HG02571 (cell line): ENCODE results near the gene KCNJ10.
"Not testable (repeated sequence)": the region's sequence is repeated elsewhere in the genome, so short reads cannot be mapped to it uniquely, and the experiment has no call there.

Experiments used
- ATAC-seq: cut with Tn5 transposase; IDR thresholded peaks from one replicate; pipeline ENCODE4 v1.9.1; 2021; ENCODE audit warnings: mild to moderate bottlenecking, moderate library complexity; ENCODE audit not compliant: unreplicated experiment

Gene KCNJ10

DNA sequence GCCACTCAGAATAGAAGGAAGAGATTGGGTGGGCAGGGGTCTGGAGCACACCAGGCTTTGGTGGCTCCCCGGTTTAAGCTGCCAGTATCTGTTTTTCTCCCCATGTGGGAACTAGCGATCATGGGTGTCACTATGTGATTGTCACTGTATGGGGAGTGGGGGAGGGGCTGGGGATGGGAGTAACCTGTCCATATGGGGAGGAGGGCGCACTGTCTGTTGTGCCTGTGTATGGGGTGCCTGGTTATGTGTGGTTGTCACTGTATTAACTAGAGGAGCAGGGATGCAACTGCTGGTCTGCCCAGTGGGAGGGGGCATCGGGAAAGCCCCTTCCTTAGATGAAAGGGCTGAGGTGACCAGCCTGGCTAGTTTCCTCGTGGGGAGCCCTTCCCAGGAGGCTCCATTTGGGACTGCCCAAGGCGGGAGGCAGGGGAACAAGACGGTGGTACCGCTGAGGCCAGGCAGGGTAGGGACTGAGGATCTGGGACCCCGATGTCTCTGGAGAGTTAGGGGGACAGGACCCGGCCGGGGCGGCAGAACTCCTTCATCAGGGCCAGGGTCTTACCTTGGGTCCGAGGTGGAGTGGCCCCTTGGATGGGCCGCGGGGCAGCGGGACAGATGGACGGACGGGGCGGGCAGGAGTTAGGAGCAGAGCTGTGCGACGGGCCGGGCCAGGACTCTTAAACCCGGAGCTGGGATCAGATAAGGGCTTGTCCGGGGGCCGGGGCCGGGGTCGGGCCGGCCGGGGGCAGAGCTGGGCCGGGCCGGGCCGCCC, at the start of gene KCNJ10:
Gene KCNJ10 (minus strand): TSS at position 701 of the 772 bp plus-strand sequence. CDS start 27,628 bp downstream, outside the sequence.
- no peak for ATAC-seq

DNA sequence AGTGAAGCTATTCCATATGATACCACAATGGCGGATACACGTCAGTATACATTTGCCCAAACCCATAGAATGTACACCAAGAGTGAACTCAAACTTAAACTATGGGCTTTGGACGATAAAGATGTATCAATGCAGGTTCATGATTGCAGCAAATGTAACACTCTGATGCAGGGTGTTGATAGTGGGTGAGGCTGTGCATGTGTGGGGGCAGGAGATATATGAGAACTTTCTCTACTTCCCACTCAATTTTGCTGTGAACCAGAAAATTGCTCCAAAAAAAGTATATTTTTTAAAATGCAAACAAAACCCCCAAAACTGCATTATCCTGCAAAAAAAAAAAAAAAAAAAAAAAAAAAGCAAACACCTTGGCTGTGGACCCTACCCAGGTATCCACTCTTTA, 49.0 kb upstream of the KCNJ10 start:
- no peak for ATAC-seq

DNA sequence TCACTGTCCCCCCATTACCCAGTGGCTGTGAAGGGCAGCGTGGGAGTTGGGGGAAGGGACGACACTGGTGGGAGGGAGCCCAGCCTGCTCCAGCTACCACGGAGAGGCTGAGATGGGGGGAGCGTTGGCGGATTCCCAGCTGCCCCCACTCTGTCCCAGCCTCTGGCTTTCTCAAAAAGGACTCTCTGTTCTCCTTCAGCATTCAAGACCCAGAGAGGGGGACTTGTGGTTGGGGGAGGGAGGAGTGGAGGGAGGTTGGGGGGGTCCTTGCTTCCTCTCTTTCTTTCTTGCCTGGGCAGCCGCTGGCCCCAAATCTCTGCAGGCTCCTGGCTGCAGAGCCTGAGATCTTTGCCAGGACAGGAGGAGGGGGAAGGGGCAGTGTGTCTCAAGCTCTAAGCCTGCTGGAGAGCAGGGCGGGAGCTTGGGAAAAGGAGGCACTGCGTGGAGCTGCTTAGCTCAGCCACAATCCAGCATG, 47.8 kb upstream of the KCNJ10 start:
- ATAC-seq, result no peak

DNA sequence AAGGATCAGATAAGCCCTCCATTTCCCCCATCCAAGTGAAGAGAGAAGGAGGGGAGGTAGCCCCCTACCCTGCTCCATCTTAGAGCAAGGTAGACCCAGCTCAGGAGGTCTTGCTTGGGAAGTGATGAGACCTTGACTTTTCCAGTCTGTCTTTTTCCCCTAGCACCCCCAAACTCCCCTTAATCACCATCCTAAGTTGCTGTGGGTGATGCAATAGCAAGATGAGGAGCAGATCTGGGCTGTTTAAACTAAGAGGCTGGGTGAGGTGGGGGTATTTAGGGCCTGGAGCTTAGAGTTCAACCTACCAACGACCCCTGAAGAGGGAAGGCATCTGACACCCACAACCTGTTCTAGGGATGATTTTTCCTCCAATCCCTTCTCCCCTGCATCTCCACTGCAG, 47.3 kb upstream of the KCNJ10 start:
- ATAC-seq, result no peak

DNA sequence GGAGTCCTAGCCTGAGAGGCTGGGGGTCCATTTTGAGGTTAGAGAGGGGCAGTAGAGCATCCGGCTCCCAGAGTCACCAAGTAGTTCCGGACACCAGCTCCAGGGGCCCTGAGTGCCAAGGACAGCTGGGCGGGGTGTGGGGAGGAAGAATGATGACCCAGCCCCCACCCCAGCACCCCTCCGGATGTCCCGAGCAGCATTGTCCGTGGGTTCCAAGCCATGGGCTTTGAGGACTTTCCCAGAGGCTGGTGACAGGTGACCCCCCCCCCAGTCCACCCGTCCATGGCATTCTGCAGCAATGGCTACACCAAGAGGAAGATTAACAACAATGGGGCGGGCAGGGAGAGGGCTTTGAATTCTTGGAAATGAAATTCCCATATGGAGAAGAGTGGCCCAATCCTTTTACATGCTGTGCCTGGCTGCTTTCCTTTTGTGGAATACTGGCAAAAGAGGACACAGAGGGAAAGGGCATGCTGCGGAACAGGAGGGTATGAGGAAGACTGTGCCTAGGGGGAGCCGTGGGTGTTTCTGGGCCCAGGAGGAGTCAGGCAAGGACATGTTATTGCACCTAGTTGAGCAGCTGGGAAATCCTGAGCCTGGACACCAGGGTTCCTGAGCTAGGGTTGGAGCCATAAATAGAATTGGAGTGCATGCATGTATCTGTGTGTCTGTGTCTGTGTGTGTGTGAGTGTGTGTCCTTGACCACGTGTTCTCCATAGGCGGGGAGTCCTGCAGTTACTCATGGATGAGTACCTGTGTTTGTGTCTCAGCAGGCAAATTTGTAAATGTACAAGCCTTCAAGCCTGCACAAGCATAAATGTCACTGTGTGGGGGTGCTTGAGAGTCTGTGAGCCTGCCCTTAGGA, 46.6 kb upstream of the KCNJ10 start:
- ATAC-seq, result no peak

DNA sequence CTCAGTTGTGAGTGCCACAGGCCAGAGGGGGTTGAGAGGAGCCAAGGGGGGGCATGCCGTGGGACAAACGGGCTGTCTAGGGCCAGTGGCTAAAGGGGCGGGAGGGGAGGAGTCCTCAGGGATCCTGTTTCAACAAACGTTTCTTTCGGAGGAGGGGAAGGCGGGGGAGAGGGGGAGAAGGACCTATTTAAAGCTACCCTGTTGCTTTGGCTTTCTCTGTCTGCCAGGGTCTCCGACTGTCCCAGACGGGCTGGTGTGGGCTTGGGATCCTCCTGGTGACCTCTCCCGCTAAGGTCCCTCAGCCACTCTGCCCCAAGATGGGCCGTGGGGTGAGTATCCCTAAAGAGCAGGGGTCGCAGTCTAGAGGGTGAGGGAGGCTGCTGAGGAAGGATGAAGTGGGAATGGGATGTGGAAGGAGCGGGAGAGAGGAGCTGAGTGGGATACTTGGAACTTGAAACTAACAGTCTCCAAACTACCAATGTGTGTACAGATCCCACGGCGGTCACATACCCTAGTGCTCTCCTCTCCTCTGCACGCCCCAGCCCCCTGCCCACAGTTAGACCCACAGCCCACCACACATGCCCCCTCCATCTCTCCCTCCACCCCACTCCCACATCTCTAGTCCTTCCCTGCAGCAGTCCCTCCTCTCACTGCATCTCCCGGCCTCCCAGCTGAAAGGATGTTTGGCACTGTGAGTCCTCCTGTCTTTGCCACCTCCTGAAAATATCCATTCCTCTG, 45.8 kb upstream of the KCNJ10 start, which contains the start of gene ATP1A2:
Gene ATP1A2 (plus strand): TSS at position 215 of the 738 bp plus-strand sequence. CDS start 103 bp downstream, at position 318.
- no peak for ATAC-seq

DNA sequence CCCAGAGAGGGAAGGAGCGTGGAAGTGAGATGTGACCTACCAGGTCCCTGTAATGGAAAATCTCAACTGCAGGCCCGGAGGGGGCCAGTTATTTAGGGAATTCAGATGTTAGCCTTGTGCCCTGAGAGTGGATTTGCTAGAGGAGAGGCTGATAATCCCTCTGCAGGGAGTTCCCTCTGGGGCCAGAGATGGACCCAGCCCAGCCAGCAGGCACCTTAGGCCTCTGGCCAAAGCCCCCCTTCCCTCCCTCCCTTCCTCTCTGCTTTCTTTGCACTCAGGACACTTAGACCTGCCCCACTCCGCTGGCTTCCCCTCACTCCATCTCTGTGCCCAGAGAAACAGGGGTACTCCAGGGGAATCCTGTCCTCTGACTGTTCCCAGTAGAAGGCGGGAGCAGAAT, 44.1 kb upstream of the KCNJ10 start:
- no peak for ATAC-seq

DNA sequence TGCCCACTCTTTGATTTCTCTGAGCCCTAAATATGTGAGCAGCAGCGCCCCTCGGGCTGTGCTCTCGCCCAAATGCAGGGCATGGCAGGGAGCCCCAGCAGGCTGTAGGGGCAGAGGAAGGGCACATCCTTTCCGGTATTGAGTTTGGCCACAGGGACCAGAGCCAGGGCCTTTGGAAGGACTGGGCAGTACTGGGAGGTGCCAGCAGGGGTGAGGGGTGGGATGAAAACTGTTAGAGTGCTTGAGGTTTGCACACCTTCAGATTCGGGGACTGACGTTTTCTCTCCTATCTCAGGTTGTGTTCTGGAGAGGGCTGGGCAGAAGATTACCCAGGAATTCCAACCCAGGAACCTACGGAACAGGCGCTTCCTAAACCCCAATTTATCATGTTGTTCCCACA, 43.4 kb upstream of the KCNJ10 start:
- ATAC-seq, result no peak

DNA sequence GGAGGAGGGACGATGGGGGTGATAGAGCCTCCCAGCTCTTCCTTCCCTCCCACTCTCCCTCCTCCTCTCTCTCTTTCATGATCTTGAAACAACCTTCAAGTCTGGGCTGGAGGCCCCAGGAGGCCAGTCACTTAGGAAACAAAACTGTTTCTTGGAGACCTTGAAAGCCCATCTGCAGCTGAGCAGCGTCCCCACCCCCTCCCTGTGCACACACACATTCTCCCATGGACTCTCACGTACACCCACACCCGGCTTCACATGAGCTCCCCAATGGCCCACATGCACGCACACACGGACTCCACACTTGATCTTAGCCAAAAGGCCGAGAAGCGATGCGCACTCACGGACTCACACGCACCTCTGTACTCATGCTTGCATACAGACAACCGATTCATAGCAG, 42.4 kb upstream of the KCNJ10 start:
- no peak for ATAC-seq

DNA sequence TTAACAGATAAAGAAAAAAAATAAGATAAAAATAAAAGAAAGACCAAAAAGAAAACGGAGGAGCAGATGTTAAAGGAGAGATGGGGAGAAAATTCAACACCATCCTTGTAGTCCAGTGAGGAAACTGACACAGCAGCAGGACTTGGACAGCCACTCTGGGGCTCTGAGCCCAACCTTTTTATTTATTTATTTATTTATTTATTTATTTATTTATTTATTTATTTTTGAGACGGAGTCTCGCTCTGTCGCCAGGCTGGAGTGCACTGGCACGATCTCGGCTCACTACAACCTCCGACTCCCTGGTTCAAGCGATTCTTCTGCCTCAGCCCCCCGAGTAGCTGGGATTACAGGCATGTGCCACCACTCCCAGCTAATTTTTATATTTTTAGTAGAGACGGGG, 41.5 kb upstream of the KCNJ10 start:
- not testable (repeated sequence) for ATAC-seq

DNA sequence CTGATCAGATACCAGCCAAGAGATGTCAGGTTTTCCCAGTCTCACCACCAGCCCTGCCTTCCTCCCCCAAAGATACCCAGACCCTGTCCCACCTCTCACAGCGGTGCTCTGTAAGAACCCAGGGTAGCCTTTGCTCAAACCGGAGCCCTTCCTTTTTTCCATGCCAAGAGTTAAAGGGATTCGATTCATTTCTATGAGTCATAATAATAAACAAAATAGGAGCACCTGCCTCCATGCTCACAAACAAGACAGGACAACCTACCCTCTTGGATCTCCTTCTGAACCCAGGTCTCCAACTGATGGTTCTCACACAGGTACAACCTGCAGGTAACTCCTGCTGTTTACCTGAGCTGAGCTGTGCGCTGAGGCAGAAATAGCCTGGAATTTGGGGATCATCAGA, 39.7 kb upstream of the KCNJ10 start:
- ATAC-seq, result no peak

DNA sequence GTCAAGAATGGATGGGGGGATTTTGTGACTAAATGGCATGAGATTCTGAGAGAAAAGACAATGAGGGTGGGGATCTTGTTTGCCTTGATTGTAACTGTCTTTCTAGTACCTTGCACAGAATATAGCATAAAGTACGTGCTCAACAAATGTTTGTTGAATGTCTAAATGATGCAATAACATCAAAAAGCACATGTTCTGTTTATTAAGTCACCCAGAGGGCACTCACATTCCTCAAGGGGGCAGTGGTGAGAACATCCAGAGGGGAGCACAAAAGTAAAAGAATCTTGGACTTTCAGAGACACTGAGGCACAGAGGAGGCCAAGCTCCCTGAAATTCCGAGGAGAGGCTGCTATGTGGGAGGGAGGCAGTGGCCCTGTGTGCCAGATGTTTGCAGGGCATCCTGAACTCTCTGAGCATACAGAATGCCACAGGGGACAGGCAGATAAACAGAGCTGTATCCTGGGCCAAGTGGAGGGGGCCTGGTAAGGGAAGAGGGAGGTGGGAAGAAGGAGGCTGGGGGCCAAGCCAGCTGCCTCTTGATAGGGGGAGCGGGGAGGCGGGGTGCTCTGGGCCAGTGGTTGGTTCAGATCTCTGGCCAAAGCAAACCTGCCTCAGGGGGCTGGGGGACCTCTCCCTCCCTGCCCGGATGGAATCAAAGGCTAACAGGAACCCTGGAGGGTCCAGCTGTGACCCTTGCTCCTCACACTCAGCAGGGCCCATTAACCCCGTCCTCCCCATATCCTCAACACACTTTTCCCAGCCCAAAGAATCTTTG, 39.1 kb upstream of the KCNJ10 start:
- ATAC-seq, result no peak

DNA sequence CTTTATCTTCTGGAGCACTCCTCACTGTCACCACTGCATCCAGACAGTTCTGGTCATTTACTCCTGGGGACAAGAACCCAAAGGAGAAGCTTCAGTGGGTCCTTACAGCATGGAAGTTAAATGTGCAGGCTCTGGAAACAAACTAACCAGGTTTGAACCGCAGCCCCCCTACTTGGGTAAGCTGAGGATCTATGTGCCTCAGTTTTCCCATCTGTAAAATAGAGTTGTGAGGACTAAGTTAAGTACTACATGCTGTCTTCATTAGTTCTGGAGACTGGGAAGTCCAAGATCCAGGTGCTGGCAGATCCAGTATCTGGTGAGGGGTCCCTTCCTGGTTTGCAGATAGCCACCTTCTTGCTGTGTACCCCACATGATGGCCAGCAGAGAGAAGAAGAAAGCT, 37.6 kb upstream of the KCNJ10 start:
- ATAC-seq, result no peak

DNA sequence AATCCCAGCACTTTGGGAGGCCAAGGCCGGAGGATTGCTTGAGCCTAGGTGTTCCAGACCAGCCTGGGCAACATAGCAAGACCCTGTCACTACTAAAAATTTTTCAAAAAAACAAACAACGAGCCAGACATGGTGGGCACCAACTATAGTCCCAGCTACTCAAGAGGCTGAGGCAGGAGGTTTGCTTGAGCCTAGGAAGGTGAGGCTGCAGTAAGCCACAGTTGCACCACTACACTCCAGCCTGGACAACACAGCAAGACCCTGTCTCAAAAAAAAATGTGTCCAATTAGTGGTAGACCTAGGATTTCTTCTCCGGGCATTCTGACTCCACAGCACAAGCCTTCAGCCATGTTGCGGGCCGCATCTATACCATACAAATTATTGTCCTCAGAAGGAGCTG, 35.2 kb upstream of the KCNJ10 start:
- no peak for ATAC-seq

DNA sequence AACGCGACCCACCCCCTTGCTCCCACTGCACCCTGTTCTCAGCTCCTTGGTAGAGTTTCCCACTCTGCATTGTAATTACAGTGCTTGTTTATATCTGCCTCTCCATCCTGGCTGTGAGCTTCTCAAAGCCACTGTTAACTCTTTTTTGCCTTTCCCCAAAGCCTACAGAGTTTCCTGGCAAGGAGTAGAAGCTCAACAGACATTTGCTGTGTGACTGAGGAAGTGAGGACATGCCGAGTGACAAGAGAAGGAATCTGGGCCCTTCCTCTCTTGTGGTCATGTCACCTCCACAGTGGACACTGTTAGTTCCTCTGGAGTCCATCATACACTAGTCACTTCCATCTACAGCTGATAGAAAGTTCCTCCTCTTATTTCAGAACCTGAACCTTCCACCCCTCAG, 34.5 kb upstream of the KCNJ10 start:
- no peak for ATAC-seq

DNA sequence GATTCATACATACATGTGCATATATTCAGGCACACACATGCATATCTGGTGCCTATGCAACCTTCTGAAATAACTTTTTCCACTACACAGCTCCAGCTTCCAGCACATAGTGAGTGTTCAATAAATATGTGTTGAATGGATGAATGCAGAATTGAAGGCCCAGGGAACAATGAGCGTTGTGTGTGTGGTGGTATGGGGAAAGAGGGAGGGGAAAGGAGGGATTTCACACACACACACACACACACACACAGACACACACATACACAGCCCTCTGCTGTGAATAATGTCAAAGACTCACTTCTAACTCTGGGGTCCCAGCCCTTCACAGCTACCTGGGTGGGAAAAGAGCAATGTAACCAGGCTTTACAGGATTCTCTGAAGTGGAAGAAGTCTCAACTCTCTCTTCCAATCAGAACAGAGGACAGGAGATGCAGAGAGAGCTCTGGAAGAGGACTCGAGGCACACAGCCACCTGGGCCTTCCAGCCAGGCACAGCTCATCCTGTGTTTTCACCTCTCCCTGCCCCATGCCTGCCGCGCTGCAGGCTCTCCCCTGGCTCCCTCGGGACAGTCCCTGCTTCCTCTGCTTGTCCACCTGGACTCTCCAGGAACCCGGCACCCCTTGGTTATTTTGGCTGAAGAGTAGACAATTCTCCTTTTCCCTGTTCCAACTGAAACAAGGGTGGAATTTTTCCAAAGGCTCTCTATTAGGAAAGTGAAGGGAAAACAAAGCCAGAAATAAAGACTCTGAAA, 33.9 kb upstream of the KCNJ10 start:
- ATAC-seq, result no peak

DNA sequence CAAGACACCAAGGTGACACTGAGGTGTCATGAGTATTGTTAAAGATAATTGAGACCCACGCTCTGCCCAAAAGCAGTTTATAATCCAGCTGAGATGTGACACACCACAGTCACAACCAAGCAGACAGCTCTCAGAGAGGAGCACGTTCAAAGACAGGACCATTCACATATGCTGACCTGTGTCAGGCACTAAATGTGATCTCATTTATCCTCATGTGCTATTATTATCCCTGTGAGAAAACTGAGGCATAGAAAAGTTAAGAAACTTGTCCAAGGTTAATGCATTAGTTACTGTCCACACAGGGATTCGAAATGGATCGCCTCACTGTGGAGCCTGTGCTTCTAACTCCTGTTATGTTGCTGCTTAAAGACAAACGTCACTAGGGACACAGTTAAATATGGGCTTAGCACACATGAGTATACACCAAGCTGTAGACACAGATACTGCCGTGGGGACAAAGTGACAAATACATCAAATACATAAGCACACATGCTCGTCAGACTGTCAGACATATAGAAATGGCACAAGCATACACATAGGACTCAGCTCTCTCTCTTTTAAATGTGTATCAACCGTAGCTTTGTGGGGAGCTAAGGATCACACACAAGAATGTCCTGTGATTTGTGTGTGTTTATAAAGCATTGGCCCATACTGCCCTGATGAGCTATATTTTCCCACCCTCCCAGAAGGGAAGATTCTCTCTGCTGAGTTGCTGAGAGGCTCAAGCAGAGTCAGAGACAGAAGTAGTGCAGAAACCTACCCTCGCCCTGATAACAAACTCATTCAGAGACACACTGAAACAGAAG, 32.0 kb upstream of the KCNJ10 start:
- no peak for ATAC-seq

DNA sequence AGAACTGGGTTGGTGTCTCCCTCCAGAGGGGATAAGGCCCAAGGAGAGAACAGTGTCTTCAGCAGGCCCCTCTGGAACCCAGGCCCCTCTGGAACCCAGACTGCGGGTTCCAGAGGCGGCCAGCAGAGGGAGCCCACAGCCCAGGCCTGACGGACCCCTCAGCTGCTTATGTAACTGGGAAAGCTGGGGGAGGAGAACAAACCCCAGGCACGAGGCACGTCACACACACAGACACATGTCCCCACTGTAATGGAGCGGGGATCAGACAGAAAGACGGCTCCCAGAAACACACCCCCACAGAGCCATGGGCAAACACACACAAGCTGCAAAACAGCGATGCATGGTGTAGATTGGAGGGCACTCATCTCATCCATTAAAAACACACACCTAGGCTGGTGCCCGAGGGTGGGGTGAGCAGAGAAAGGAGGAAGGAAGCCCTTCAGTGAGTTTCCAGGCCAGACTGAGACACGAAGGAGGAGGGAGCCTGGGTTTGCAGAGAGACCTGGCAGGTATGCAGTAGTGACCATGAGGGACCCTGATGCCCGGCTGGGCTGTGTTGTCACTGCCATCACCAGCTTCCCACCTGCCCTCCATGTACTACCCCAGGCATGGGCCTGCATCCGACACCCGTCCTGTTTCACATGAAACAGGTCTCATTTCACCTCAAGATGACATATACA, 31.2 kb upstream of the KCNJ10 start:
- no peak for ATAC-seq
